ENCODE results near the gene INSR. TPM values are rescaled to one million over a fixed set of nuclear protein-coding genes. Genes with fewer than 3 reads are reported as not detected.

INSR gene
- total and polyA plus RNA-seq, 2 experiments from 2014 or later: 6.2 to 11.7 TPM

- Histone ChIP-seq H3K27ac (no peak overlapping the region), H3K79me2 (ENCODE audit: insufficient read depth) (no peaks in the 10 kb centered on the region), H3K4me3 (no peak overlapping the region), H3K27me3 (replicated peaks; ENCODE audit: insufficient read depth) (peaks cover 8% of the 10 kb centered on the region), H3K9ac (no peak overlapping the region), H3K36me3 (ENCODE audit: low read depth) (no peaks in the 10 kb centered on the region), H3K9me3 (ENCODE audit: low read depth) (no peaks in the 10 kb centered on the region), H3K9me2 (ENCODE audit: insufficient read depth) (no peaks in the 10 kb centered on the region), H3K4me1 (ENCODE audit: insufficient read depth) (no peaks in the 10 kb centered on the region), H3F3A (ENCODE audit: insufficient read depth) (no peaks in the 10 kb centered on the region), H4K20me1 (ENCODE audit: insufficient read depth) (no peaks in the 10 kb centered on the region), H3K4me2 (ENCODE audit: unreplicated experiment) (no peak overlapping the region), H2AFZ (no peak overlapping the region)
- DNase-seq: no peak
- in situ Hi-C loops (cut with MboI): no loop called here
- TF ChIP-seq EZH2phosphoT487 (IDR thresholded peaks at IDR 0.05; ENCODE audit: insufficient read depth, low read depth): no peak
- no peak for TF ChIP-seq EZH2 (IDR thresholded peaks at IDR 0.05; ENCODE audit: insufficient read depth, poor library complexity, severe bottlenecking)
- WGBS, 2 experiments (ENCODE audit: low coverage in 1 of 2, low lambda C conversion rate in 2 of 2, missing lambda C conversion rate in 2 of 2): 86 to 88% methylated on average over 4 of the region's 4 CpGs
These were observed 9.3 kb upstream of the INSR start for GRCh38 chr19:7303470-7303869.

GRCh38 chr19:7301525-7301924 lies 7.3 kb upstream of the INSR start:
- Histone ChIP-seq H2AFZ (no peak overlapping the region), H3F3A (ENCODE audit: insufficient read depth) (no peaks in the 10 kb centered on the region), H3K27me3 (replicated peaks; ENCODE audit: insufficient read depth) (peaks cover 8% of the 10 kb centered on the region), H3K36me3 (ENCODE audit: low read depth) (no peaks in the 10 kb centered on the region), H3K4me1 (ENCODE audit: insufficient read depth) (no peaks in the 10 kb centered on the region), H3K4me2 (ENCODE audit: unreplicated experiment) (no peak overlapping the region), H3K79me2 (ENCODE audit: insufficient read depth) (no peaks in the 10 kb centered on the region), H3K4me3 (no peak overlapping the region), H3K9me2 (ENCODE audit: insufficient read depth) (no peaks in the 10 kb centered on the region), H3K9me3 (ENCODE audit: low read depth) (no peaks in the 10 kb centered on the region), H3K27ac (no peak overlapping the region), H3K9ac (no peak overlapping the region), H4K20me1 (ENCODE audit: insufficient read depth) (no peaks in the 10 kb centered on the region)
- no peak for DNase-seq
- in situ Hi-C loops (cut with MboI): no loop called here
- TF ChIP-seq EZH2phosphoT487 (IDR thresholded peaks at IDR 0.05; ENCODE audit: insufficient read depth, low read depth) (no peak), EZH2 (IDR thresholded peaks at IDR 0.05; ENCODE audit: insufficient read depth, poor library complexity, severe bottlenecking) (no peak)
- WGBS, 2 experiments (ENCODE audit: low coverage in 1 of 2, low lambda C conversion rate in 2 of 2, missing lambda C conversion rate in 2 of 2): 74 to 81% methylated on average over 5 of the region's 5 CpGs

GRCh38 chr19:7297742-7298141 lies 3.5 kb upstream of the INSR start:
- TF ChIP-seq EZH2 (IDR thresholded peaks at IDR 0.05; ENCODE audit: insufficient read depth, poor library complexity, severe bottlenecking) (no peak), EZH2phosphoT487 (IDR thresholded peaks at IDR 0.05; ENCODE audit: insufficient read depth, low read depth) (no peak)
- DNase-seq: no peak
- Histone ChIP-seq H3K36me3 (ENCODE audit: low read depth) (no peaks in the 10 kb centered on the region), H3K4me2 (ENCODE audit: unreplicated experiment) (no peak overlapping the region), H4K20me1 (ENCODE audit: insufficient read depth) (no peaks in the 10 kb centered on the region), H3K9me3 (ENCODE audit: low read depth) (no peaks in the 10 kb centered on the region), H3K27me3 (replicated peaks; ENCODE audit: insufficient read depth) (no peaks in the 10 kb centered on the region; the same call in 1 of the 2 replicates), H3K79me2 (ENCODE audit: insufficient read depth) (no peaks in the 10 kb centered on the region; the same call in 1 of the 2 replicates), H3F3A (ENCODE audit: insufficient read depth) (no peaks in the 10 kb centered on the region), H3K4me3 (no peak overlapping the region), H3K9ac (no peak overlapping the region), H2AFZ (no peak overlapping the region), H3K27ac (no peak overlapping the region), H3K4me1 (ENCODE audit: insufficient read depth) (no peaks in the 10 kb centered on the region), H3K9me2 (ENCODE audit: insufficient read depth) (no peaks in the 10 kb centered on the region)
- in situ Hi-C loops (cut with MboI): no loop called here
- WGBS, 2 experiments (ENCODE audit: low coverage in 1 of 2, low lambda C conversion rate in 2 of 2, missing lambda C conversion rate in 2 of 2): 37 to 39% methylated on average over 7 of the region's 7 CpGs

GRCh38 chr19:7295912-7296536 lies 1.8 kb upstream of the INSR start:
- Histone ChIP-seq H3K4me2 (ENCODE audit: unreplicated experiment) (no peak overlapping the region), H3K4me1 (ENCODE audit: insufficient read depth) (no peaks in the 10 kb centered on the region), H2AFZ (no peak overlapping the region), H3K9me3 (ENCODE audit: low read depth) (no peaks in the 10 kb centered on the region), H3K27me3 (replicated peaks; ENCODE audit: insufficient read depth) (no peaks in the 10 kb centered on the region; the same call in 1 of the 2 replicates), H3K9me2 (ENCODE audit: insufficient read depth) (no peaks in the 10 kb centered on the region), H3K36me3 (ENCODE audit: low read depth) (no peaks in the 10 kb centered on the region), H3K79me2 (ENCODE audit: insufficient read depth) (peaks cover 4% of the 10 kb centered on the region; the same call in 1 of the 2 replicates), H3K4me3 (no peak overlapping the region), H3K9ac (no peak overlapping the region), H3K27ac (no peak overlapping the region), H4K20me1 (ENCODE audit: insufficient read depth) (no peaks in the 10 kb centered on the region), H3F3A (ENCODE audit: insufficient read depth) (no peaks in the 10 kb centered on the region)
- 96 to 99% methylated on average over 6 of the region's 6 CpGs for WGBS, 2 experiments (ENCODE audit: low coverage in 1 of 2, low lambda C conversion rate in 2 of 2, missing lambda C conversion rate in 2 of 2)
- TF ChIP-seq EZH2 (IDR thresholded peaks at IDR 0.05; ENCODE audit: insufficient read depth, poor library complexity, severe bottlenecking) (no peak), EZH2phosphoT487 (IDR thresholded peaks at IDR 0.05; ENCODE audit: insufficient read depth, low read depth) (no peak)
- DNase-seq: no peak
- in situ Hi-C loops (cut with MboI): no loop called here
